T47D (cell line): ENCODE measurements around the gene TRPM3.
A peak's percentile ranks its signal among the peaks of the same experiment; 100 is the strongest.

Experiments used
- DNase-seq, 2 experiments: peaks; one replicate each; pipeline versions ENCODE4 v3.0.0 to v3.0.0-alpha.2; 2011 to 2012; ENCODE audit warnings: low read depth in 1 of 2, low spot score in 1 of 2
- JUND ChIP-seq: IDR thresholded peaks from 2 replicates; pipeline ENCODE4 v1.6.1; 2012; ENCODE audit warnings: low read depth
- in situ Hi-C: cut with HindIII; loops from 2 replicates; pipeline ENCODE4 v1.10.0; 2016; ENCODE audit warnings: low sequenced_read_pairs, low pct_unique_long_range_greater_than_20kb

TRPM3 gene

GRCh38 chr9:70484232-70485130 is 636.9 kb downstream of the TRPM3 start:
- in situ Hi-C loops: no loop called here
- TF ChIP-seq JUND: no peak
- DNase-seq: peak; percentile 44 to 80

GRCh38 chr9:70481471-70481870 is 640.0 kb downstream of the TRPM3 start:
- DNase-seq: no peak
- in situ Hi-C loops: no loop called here
- TF ChIP-seq JUND: no peak

- DNase-seq: peak in 1 of 2 experiments; percentile 82
- in situ Hi-C loops: no loop called here
- TF ChIP-seq JUND: peak; percentile 58
Observed at GRCh38 chr9:70480405-70480980, 640.9 kb downstream of the TRPM3 start.

GRCh38 chr9:70479880-70480291 is 641.5 kb downstream of the TRPM3 start:
- in situ Hi-C loops: no loop called here
- TF ChIP-seq JUND: no peak
- no peak for DNase-seq
